K562 (cell line): ENCODE data around the gene HORMAD1.

Experiments used
- KLF6 ChIP-seq: fragments of 250-450 bp; sonication (Bioruptor Pico); IDR thresholded peaks from 2 replicates; pipeline ENCODE4 v1.4.0; 2020; ENCODE audit warnings: mild to moderate bottlenecking, moderate library complexity, borderline replicate concordance
- MAFG ChIP-seq: fragments of 450-650 bp; conservative IDR thresholded peaks from 2 replicates; pipeline ENCODE4 v1.6.1; 2016; ENCODE audit warnings: missing genetic modification characterization, missing compliant biosample characterization
- SMARCA5 ChIP-seq: fragments of 450-650 bp; IDR thresholded peaks from 2 replicates; pipeline ENCODE4 v1.6.1; 2016
- ZNF785 ChIP-seq: fragments of 250-450 bp; sonication (Bioruptor Pico); IDR thresholded peaks from 2 replicates; pipeline ENCODE4 v1.4.0; 2020; ENCODE audit warnings: mild to moderate bottlenecking
- TF ChIP-seq, protein P1 (sequence below), 3 experiments: IDR thresholded peaks in 2 of 3; conservative IDR thresholded peaks in 1 of 3; 2 replicates each; pipeline ENCODE4 v1.5.1; 2011 to 2012; ENCODE audit warnings: low read length in 3 of 3, mild to moderate bottlenecking in 3 of 3, control low read depth in 2 of 3, improper control_type of control experiment in 1 of 3, inconsistent platforms in 1 of 3, low read depth in 1 of 3, mixed read lengths in 1 of 3, moderate library complexity in 1 of 3; ENCODE audit not compliant: insufficient read depth in 2 of 3
- TF ChIP-seq, protein P2 (sequence below): fragments of 450-650 bp; formaldehyde crosslinking; IDR thresholded peaks from 2 replicates; pipeline ENCODE4 v1.4.0; 2022; ENCODE audit warnings: missing genetic modification characterization
- TF ChIP-seq, protein P3 (sequence below): sonication (generic); formaldehyde crosslinking; IDR thresholded peaks from 2 replicates; pipeline ENCODE4 v1.9.0; 2022; ENCODE audit warnings: mild to moderate bottlenecking, missing genetic modification reagents
- TF ChIP-seq, protein P4 (sequence below): fragments of 250-450 bp; sonication (Bioruptor Pico); IDR thresholded peaks from 2 replicates; pipeline ENCODE4 v1.5.0; 2022; ENCODE audit warnings: mild to moderate bottlenecking
- TF ChIP-seq, protein P5 (sequence below): fragments of 450-650 bp; formaldehyde crosslinking; IDR thresholded peaks from 2 replicates; pipeline ENCODE4 v1.4.0; 2020; ENCODE audit warnings: mild to moderate bottlenecking, moderate library complexity

DNA sequence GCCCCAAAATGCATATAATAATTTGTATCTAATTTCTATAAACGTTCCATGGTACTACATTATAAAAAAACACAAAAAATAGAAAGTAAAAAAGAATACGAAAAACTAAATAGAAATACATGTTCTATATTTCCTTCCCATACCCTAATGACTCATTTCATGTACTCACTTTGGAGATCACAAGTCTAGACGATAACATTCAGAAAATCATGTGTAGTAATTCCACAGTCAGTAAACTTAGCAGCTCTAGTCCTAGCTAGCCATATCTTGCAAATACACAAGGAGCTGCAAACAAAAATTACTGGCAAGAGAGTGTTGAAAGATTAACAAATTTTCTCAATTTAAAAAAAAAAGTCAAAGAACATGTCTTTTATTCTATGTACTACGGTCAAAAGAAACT is 25.1 kb downstream of the HORMAD1 start:
- TF ChIP-seq, protein P1, sequence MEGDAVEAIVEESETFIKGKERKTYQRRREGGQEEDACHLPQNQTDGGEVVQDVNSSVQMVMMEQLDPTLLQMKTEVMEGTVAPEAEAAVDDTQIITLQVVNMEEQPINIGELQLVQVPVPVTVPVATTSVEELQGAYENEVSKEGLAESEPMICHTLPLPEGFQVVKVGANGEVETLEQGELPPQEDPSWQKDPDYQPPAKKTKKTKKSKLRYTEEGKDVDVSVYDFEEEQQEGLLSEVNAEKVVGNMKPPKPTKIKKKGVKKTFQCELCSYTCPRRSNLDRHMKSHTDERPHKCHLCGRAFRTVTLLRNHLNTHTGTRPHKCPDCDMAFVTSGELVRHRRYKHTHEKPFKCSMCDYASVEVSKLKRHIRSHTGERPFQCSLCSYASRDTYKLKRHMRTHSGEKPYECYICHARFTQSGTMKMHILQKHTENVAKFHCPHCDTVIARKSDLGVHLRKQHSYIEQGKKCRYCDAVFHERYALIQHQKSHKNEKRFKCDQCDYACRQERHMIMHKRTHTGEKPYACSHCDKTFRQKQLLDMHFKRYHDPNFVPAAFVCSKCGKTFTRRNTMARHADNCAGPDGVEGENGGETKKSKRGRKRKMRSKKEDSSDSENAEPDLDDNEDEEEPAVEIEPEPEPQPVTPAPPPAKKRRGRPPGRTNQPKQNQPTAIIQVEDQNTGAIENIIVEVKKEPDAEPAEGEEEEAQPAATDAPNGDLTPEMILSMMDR (IDR thresholded peaks at IDR 0.05 in 2 of 3, conservative IDR thresholded peaks at IDR 0.05 in 1 of 3; ENCODE audit: insufficient read depth in 2 of 3, low read depth in 1 of 3, low read length in 3 of 3): no peak
- no peak for TF ChIP-seq SMARCA5
- no peak for TF ChIP-seq KLF6 (CRISPR knock-in tag)
- TF ChIP-seq, protein P2, sequence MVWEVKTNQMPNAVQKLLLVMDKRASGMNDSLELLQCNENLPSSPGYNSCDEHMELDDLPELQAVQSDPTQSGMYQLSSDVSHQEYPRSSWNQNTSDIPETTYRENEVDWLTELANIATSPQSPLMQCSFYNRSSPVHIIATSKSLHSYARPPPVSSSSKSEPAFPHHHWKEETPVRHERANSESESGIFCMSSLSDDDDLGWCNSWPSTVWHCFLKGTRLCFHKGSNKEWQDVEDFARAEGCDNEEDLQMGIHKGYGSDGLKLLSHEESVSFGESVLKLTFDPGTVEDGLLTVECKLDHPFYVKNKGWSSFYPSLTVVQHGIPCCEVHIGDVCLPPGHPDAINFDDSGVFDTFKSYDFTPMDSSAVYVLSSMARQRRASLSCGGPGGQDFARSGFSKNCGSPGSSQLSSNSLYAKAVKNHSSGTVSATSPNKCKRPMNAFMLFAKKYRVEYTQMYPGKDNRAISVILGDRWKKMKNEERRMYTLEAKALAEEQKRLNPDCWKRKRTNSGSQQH: no peak
- no peak for TF ChIP-seq ZNF785
- TF ChIP-seq, protein P3, sequence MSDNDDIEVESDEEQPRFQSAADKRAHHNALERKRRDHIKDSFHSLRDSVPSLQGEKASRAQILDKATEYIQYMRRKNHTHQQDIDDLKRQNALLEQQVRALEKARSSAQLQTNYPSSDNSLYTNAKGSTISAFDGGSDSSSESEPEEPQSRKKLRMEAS (CRISPR knock-in tag): no peak
- TF ChIP-seq, protein P4, sequence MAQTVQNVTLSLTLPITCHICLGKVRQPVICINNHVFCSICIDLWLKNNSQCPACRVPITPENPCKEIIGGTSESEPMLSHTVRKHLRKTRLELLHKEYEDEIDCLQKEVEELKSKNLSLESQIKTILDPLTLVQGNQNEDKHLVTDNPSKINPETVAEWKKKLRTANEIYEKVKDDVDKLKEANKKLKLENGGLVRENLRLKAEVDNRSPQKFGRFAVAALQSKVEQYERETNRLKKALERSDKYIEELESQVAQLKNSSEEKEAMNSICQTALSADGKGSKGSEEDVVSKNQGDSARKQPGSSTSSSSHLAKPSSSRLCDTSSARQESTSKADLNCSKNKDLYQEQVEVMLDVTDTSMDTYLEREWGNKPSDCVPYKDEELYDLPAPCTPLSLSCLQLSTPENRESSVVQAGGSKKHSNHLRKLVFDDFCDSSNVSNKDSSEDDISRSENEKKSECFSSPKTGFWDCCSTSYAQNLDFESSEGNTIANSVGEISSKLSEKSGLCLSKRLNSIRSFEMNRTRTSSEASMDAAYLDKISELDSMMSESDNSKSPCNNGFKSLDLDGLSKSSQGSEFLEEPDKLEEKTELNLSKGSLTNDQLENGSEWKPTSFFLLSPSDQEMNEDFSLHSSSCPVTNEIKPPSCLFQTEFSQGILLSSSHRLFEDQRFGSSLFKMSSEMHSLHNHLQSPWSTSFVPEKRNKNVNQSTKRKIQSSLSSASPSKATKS (CRISPR knock-in tag): no peak
- TF ChIP-seq, protein P5, sequence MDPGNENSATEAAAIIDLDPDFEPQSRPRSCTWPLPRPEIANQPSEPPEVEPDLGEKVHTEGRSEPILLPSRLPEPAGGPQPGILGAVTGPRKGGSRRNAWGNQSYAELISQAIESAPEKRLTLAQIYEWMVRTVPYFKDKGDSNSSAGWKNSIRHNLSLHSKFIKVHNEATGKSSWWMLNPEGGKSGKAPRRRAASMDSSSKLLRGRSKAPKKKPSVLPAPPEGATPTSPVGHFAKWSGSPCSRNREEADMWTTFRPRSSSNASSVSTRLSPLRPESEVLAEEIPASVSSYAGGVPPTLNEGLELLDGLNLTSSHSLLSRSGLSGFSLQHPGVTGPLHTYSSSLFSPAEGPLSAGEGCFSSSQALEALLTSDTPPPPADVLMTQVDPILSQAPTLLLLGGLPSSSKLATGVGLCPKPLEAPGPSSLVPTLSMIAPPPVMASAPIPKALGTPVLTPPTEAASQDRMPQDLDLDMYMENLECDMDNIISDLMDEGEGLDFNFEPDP (CRISPR knock-in tag): no peak
- TF ChIP-seq MAFG: no peak
